Mammary epithelial cell (primary cell): ENCODE measurements around the gene CLIC2.
"Not testable (repeated sequence)": the region's sequence is repeated elsewhere in the genome, so short reads cannot be mapped to it uniquely, and the experiment has no call there.

Experiments
- EZH2 ChIP-seq: IDR thresholded peaks from 2 replicates; pipeline ENCODE4 v1.6.1; 2012; ENCODE audit warnings: low read length, inconsistent platforms, borderline replicate concordance
- TF ChIP-seq, protein P1 (sequence below), 2 donors: IDR thresholded peaks in 1 of 2; conservative IDR thresholded peaks in 1 of 2; 2 replicates each; pipeline ENCODE4 v1.5.1; 2011 to 2012; ENCODE audit warnings: inconsistent platforms in 2 of 2, low read length in 2 of 2, mild to moderate bottlenecking in 2 of 2, control low read depth in 1 of 2, low read depth in 1 of 2; ENCODE audit not compliant: insufficient read depth in 1 of 2; ENCODE audit errors: extremely low read depth in 1 of 2

DNA sequence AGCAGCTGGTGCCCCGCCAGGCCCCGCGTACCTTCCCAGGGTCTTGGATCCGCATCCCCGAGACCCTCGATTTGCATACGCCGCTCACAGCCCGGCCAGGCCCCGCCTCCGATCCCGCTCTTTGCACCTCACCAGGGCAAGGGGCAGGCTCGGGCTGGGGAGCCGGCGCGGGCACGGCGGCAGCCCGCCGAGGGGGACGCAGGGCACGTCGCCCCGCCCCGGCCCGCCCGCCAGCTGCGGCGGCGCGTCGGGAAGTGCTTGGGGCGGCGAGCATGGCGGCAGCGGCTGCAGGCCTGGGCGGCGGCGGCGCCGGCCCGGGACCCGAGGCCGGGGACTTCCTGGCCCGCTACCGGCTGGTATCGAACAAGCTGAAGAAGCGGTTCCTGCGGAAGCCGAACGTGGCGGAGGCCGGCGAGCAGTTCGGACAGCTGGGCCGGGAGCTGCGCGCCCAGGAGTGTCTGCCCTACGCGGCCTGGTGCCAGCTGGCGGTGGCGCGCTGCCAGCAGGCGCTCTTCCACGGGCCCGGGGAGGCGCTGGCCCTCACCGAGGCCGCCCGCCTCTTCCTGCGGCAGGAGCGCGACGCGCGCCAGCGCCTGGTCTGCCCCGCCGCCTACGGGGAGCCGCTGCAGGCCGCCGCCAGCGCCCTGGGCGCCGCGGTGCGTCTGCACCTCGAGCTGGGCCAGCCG, 47.6 kb upstream of the CLIC2 start, which contains the start of gene F8A2:
- TF ChIP-seq, protein P1, sequence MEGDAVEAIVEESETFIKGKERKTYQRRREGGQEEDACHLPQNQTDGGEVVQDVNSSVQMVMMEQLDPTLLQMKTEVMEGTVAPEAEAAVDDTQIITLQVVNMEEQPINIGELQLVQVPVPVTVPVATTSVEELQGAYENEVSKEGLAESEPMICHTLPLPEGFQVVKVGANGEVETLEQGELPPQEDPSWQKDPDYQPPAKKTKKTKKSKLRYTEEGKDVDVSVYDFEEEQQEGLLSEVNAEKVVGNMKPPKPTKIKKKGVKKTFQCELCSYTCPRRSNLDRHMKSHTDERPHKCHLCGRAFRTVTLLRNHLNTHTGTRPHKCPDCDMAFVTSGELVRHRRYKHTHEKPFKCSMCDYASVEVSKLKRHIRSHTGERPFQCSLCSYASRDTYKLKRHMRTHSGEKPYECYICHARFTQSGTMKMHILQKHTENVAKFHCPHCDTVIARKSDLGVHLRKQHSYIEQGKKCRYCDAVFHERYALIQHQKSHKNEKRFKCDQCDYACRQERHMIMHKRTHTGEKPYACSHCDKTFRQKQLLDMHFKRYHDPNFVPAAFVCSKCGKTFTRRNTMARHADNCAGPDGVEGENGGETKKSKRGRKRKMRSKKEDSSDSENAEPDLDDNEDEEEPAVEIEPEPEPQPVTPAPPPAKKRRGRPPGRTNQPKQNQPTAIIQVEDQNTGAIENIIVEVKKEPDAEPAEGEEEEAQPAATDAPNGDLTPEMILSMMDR (conservative IDR thresholded peaks at IDR 0.05 in 1 of 2, IDR thresholded peaks at IDR 0.05 in 1 of 2; ENCODE audit: extremely low read depth in 1 of 2, insufficient read depth in 1 of 2, low read depth in 1 of 2, low read length in 2 of 2), result not testable (repeated sequence)
- not testable (repeated sequence) for TF ChIP-seq EZH2
